CD14-positive monocyte (primary cell): ENCODE results near the gene FLT1. TPM values are rescaled to one million over a fixed set of nuclear protein-coding genes. Genes with fewer than 3 reads are reported as not detected.

Source experiments
- DNase-seq, 3 donors: peaks; one replicate each; pipeline ENCODE4 v3.0.0-alpha.2; 2011 to 2022
- H2AFZ ChIP-seq: 2 replicates; pipeline ENCODE4 v1.6.0; 2012; ENCODE audit warnings: mild to moderate bottlenecking, low read depth, low read length, inconsistent platforms; ENCODE audit not compliant: insufficient read depth, poor library complexity, severe bottlenecking
- H3K27ac ChIP-seq, 2 donors: 1 replicate in 1 of 2; 2 replicates in 1 of 2; pipeline ENCODE4 v1.5.1; 2012 to 2013; ENCODE audit warnings: low read length in 2 of 2, control low read depth in 1 of 2, inconsistent platforms in 1 of 2, low read depth in 1 of 2, mild to moderate bottlenecking in 1 of 2
- H3K27me3 ChIP-seq, 2 donors: one replicate each; pipeline versions ENCODE4 v1.6.0 to v1.6.1; 2011 to 2013; ENCODE audit warnings: low read length in 2 of 2; ENCODE audit not compliant: control insufficient read depth in 2 of 2, insufficient read depth in 2 of 2
- H3K36me3 ChIP-seq, 2 donors: replicated peaks in 1 of 2; 1 replicate in 1 of 2; 2 replicates in 1 of 2; pipeline versions ENCODE4 v1.5.1 to v1.6.1; 2012 to 2013; ENCODE audit warnings: low read length in 2 of 2, control low read depth in 1 of 2, inconsistent platforms in 1 of 2, mild to moderate bottlenecking in 1 of 2; ENCODE audit not compliant: insufficient read depth in 2 of 2, control insufficient read depth in 1 of 2
- H3K4me1 ChIP-seq, 2 donors: 1 replicate in 1 of 2; 2 replicates in 1 of 2; pipeline versions ENCODE4 v1.5.1 to v1.6.1; 2012 to 2013; ENCODE audit warnings: low read length in 2 of 2, control low read depth in 1 of 2, inconsistent platforms in 1 of 2, mild to moderate bottlenecking in 1 of 2, moderate library complexity in 1 of 2; ENCODE audit not compliant: insufficient read depth in 2 of 2, control insufficient read depth in 1 of 2
- H3K4me2 ChIP-seq: replicated peaks from 2 replicates; pipeline ENCODE3; 2012; ENCODE audit warnings: low read length, moderate library complexity, mild to moderate bottlenecking; ENCODE audit not compliant: poor library complexity, severe bottlenecking; ENCODE audit errors: extremely low read depth
- H3K4me3 ChIP-seq, 3 experiments: fragments of 200-600 bp in 1 of 3; sonication (generic) in 1 of 3; replicated peaks in 1 of 3; 1 replicate in 2 of 3; 2 replicates in 1 of 3; pipeline ENCODE4 v1.5.1; 2011 to 2013; ENCODE audit warnings: low read length in 3 of 3, mild to moderate bottlenecking in 3 of 3, control low read depth in 2 of 3, low read depth in 2 of 3, inconsistent platforms in 1 of 3, moderate library complexity in 1 of 3
- H3K79me2 ChIP-seq: 2 replicates; pipeline ENCODE4 v1.6.0; 2012; ENCODE audit warnings: mild to moderate bottlenecking, control low read depth, inconsistent platforms, low read length, moderate library complexity; ENCODE audit not compliant: insufficient read depth
- H3K9ac ChIP-seq: 2 replicates; pipeline ENCODE4 v1.6.0; 2017; ENCODE audit warnings: low read length, mild to moderate bottlenecking; ENCODE audit not compliant: insufficient read depth, poor library complexity, severe bottlenecking
- H3K9me3 ChIP-seq, 2 donors: replicated peaks in 1 of 2; 1 replicate in 1 of 2; 2 replicates in 1 of 2; pipeline versions ENCODE4 v1.5.1 to v1.6.1; 2012 to 2013; ENCODE audit warnings: low read length in 2 of 2, control low read depth in 1 of 2; ENCODE audit not compliant: control insufficient read depth in 1 of 2, insufficient read depth in 1 of 2
- H4K20me1 ChIP-seq: 2 replicates; pipeline ENCODE4 v1.6.0; 2012; ENCODE audit warnings: mild to moderate bottlenecking, low read length, control low read depth, moderate library complexity; ENCODE audit not compliant: insufficient read depth
- H3K27ac Mint-ChIP-seq, 7 donors: one replicate each; pipeline ENCODE4 v1.8.0; 2020; ENCODE audit warnings: mild to moderate bottlenecking in 7 of 7, mixed read lengths in 7 of 7, moderate library complexity in 6 of 7, inconsistent platforms in 2 of 7
- H3K27me3 Mint-ChIP-seq, 3 donors: one replicate each; pipeline ENCODE4 v1.8.0; 2021 to 2022; ENCODE audit warnings: low read depth in 3 of 3, mild to moderate bottlenecking in 3 of 3, mixed read lengths in 3 of 3, moderate library complexity in 3 of 3, inconsistent platforms in 1 of 3
- H3K36me3 Mint-ChIP-seq, 2 donors: one replicate each; pipeline ENCODE4 v1.8.0; 2020; ENCODE audit warnings: mixed read lengths in 2 of 2, inconsistent platforms in 1 of 2, mild to moderate bottlenecking in 1 of 2
- H3K4me1 Mint-ChIP-seq: one replicate; pipeline ENCODE4 v1.8.0; 2020; ENCODE audit warnings: mild to moderate bottlenecking, mixed read lengths
- H3K4me3 Mint-ChIP-seq, 2 donors: one replicate each; pipeline ENCODE4 v1.8.0; 2020; ENCODE audit warnings: mild to moderate bottlenecking in 2 of 2, mixed read lengths in 2 of 2, moderate library complexity in 1 of 2
- H3K9me3 Mint-ChIP-seq, 7 donors: one replicate each; pipeline ENCODE4 v1.8.0; 2020 to 2022; ENCODE audit warnings: mixed read lengths in 7 of 7, mild to moderate bottlenecking in 6 of 7, moderate library complexity in 6 of 7, inconsistent platforms in 2 of 7
- WGBS: methylation state at CpG from one replicate; pipeline ENCODE4 v1.1.5; 2013; ENCODE audit warnings: missing lambda C conversion rate; ENCODE audit not compliant: insufficient coverage; 5-methylcytosine and 5-hydroxymethylcytosine counted together
- intact Hi-C, 2 donors: fragments of 100-400 bp; cut with micrococcal nuclease; formaldehyde crosslinking; loops; one replicate each; pipeline versions ENCODE4 v1.15.0 to v1.15.1; 2023
- polyA plus RNA-seq, 3 donors: library from polyadenylated mRNA; depleted of rRNA in 1 of 3; unstranded in 2 of 3; stranded (reverse) in 1 of 3; fragments of 300-500 nt in 2 of 3; fragments of >200 nt in 1 of 3; fragmentation: Illumina TruSeq in 2 of 3; gene quantifications; 1 replicate in 2 of 3; 2 replicates in 1 of 3; pipeline ENCODE4 v1.2.3, GENCODE V29; 2012 to 2021
- TF ChIP-seq, protein P1 (sequence below): fragments of 200-600 bp; IDR thresholded peaks from one replicate; pipeline ENCODE4 v1.8.0; 2022; ENCODE audit warnings: antibody characterized with exemption, mild to moderate bottlenecking

The FLT1 gene
- polyA plus RNA-seq, 3 donors: 0.28 TPM; not detected in 2

DNA sequence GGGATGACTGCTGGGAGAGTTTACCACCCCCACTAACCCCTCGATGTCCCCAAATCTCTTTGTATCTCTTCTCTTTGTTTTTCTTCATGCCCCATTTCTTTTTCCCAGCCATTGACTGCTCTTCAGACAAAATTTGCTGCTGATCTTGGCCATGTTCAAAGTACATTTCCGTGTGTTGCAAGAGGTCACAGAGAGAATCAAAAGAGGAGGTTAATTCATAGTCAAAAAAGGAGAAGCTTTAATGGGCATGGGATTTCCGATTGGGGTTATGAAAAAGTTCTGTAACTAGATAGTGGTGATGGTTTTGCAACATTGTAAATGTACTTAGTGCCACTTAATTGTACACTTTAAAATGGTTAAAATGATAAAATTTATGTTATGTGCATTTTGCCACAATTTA is 121.1 kb downstream of the FLT1 start:
- Mint-ChIP-seq H3K4me1 (peaks cover 18% of the 10 kb centered on the region), H3K27me3 (peaks cover 62 to 73% (median 69%) of the 10 kb centered on the region in 3 donors), H3K27ac (peak overlapping the region in 2 of 7 donors; percentile 6 to 15), H3K9me3 (peaks cover 0 to 3% (median under 1%) of the 10 kb centered on the region in 7 donors), H3K4me3 (peak overlapping the region in 1 of 2 donors; percentile 69), H3K36me3 (peaks cover 0 to 3% of the 10 kb centered on the region in 2 donors)
- Histone ChIP-seq H2AFZ (no peak overlapping the region), H3K4me3 (peak overlapping the region in 1 of 3 experiments; percentile 23), H3K36me3 (no peaks in the 10 kb centered on the region), H3K4me1 (peaks cover 13 to 22% of the 10 kb centered on the region in 2 donors), H3K4me2 (peak overlapping the region; percentile 13), H3K9me3 (no peaks in the 10 kb centered on the region), H3K27me3 (peaks cover 70 to 84% of the 10 kb centered on the region in 2 donors), H3K79me2 (no peaks in the 10 kb centered on the region), H3K27ac (no peak overlapping the region), H4K20me1 (no peaks in the 10 kb centered on the region), H3K9ac (no peak overlapping the region)
- TF ChIP-seq, protein P1, sequence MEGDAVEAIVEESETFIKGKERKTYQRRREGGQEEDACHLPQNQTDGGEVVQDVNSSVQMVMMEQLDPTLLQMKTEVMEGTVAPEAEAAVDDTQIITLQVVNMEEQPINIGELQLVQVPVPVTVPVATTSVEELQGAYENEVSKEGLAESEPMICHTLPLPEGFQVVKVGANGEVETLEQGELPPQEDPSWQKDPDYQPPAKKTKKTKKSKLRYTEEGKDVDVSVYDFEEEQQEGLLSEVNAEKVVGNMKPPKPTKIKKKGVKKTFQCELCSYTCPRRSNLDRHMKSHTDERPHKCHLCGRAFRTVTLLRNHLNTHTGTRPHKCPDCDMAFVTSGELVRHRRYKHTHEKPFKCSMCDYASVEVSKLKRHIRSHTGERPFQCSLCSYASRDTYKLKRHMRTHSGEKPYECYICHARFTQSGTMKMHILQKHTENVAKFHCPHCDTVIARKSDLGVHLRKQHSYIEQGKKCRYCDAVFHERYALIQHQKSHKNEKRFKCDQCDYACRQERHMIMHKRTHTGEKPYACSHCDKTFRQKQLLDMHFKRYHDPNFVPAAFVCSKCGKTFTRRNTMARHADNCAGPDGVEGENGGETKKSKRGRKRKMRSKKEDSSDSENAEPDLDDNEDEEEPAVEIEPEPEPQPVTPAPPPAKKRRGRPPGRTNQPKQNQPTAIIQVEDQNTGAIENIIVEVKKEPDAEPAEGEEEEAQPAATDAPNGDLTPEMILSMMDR: no peak
- WGBS: 33% methylated on average over 2 of the region's 3 CpGs
- DNase-seq: peak; percentile 61 to 85 (median 70)
- intact Hi-C loops: no loop called here

DNA sequence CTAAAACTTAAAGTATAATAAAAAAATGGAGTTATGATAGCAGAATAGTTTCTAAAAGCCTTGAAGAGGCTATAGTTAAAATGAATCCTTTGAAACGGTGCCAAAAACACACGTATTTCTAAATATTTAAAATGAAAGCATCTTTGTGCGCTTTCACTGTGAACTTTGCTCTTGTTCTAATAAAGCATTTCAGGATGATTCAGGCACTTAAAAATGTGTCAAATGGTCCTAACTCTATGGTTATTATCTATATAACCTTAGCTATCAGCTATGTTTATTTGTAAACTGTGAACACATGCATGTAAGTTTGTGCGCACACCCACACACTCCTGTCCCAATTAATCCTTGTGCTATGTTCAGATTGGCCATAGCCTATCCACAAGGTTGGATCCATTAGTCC is 124.5 kb downstream of the FLT1 start:
- TF ChIP-seq, protein P1: no peak
- H2AFZ ChIP-seq: no peak overlapping the region
- WGBS: no CpG with 5 or more reads among the region's 4 CpGs
- Mint-ChIP-seq H3K36me3 (peaks cover 0 to 3% of the 10 kb centered on the region in 2 donors), H3K4me3 (peak overlapping the region in 1 of 2 donors; percentile 28), H3K27me3 (peaks cover 50 to 73% (median 66%) of the 10 kb centered on the region in 3 donors), H3K4me1 (peaks cover 16% of the 10 kb centered on the region), H3K27ac (no peak overlapping the region), H3K9me3 (peaks cover 0 to 3% (median 0%) of the 10 kb centered on the region in 7 donors)
- H3K27ac ChIP-seq: no peak overlapping the region
- H3K4me2 ChIP-seq: no peak overlapping the region
- H3K79me2 ChIP-seq: no peaks in the 10 kb centered on the region
- no peaks in the 10 kb centered on the region for H3K36me3 ChIP-seq
- intact Hi-C loops: no loop called here
- no peaks in the 10 kb centered on the region for H3K9me3 ChIP-seq
- peaks cover 54 to 81% of the 10 kb centered on the region in 2 donors for H3K27me3 ChIP-seq
- H4K20me1 ChIP-seq: no peaks in the 10 kb centered on the region
- H3K9ac ChIP-seq: no peak overlapping the region
- peaks cover 13 to 22% of the 10 kb centered on the region in 2 donors for H3K4me1 ChIP-seq
- H3K4me3 ChIP-seq: no peak overlapping the region
- no peak for DNase-seq
